IPS-NIHi11 (cell line): ENCODE results near the gene BCAN.
"Not testable (repeated sequence)": the region's sequence is repeated elsewhere in the genome, so short reads cannot be mapped to it uniquely, and the experiment has no call there.

Experiments
- DNase-seq: peaks from one replicate; pipeline ENCODE4 v3.0.0; 2012; ENCODE audit warnings: mixed read lengths, low spot score

Gene BCAN

GRCh38 chr1:156641761-156642264 lies at the start of gene BCAN:
Gene BCAN, plus strand, starts transcription at chr1:156642117. Its CDS starts 3,938 bp downstream, at chr1:156646055.
- DNase-seq = peak; percentile 89

- no peak for DNase-seq
Observed at GRCh38 chr1:156592158-156592909, 49.6 kb upstream of the BCAN start.

GRCh38 chr1:156592910-156593660 lies 48.8 kb upstream of the BCAN start:
- DNase-seq = no peak

GRCh38 chr1:156593661-156593989 lies 48.3 kb upstream of the BCAN start:
- no peak for DNase-seq

- no peak for DNase-seq
Observed at GRCh38 chr1:156594190-156594589, 47.7 kb upstream of the BCAN start.

- DNase-seq = no peak
Observed at GRCh38 chr1:156595016-156595415, 46.9 kb upstream of the BCAN start.

GRCh38 chr1:156596426-156596825 lies 45.5 kb upstream of the BCAN start:
- no peak for DNase-seq

- DNase-seq = no peak
Observed at GRCh38 chr1:156598125-156598524, 43.8 kb upstream of the BCAN start.

GRCh38 chr1:156598731-156599432 lies 43.0 kb upstream of the BCAN start:
- no peak for DNase-seq

GRCh38 chr1:156599811-156600210 lies 42.1 kb upstream of the BCAN start:
- no peak for DNase-seq

GRCh38 chr1:156600733-156601121 lies 41.2 kb upstream of the BCAN start:
- DNase-seq = no peak

GRCh38 chr1:156601122-156601830 lies 40.6 kb upstream of the BCAN start, which contains the start of gene GPATCH4:
Gene GPATCH4, minus strand, starts transcription at chr1:156601479.
- peak; percentile 81 for DNase-seq

- no peak for DNase-seq
Observed at GRCh38 chr1:156601892-156602291, 40.0 kb upstream of the BCAN start.

- no peak for DNase-seq
Observed at GRCh38 chr1:156602557-156602993, 39.3 kb upstream of the BCAN start.

GRCh38 chr1:156607344-156607743 lies 34.6 kb upstream of the BCAN start:
- not testable (repeated sequence) for DNase-seq

GRCh38 chr1:156608036-156608674 lies 33.8 kb upstream of the BCAN start:
- DNase-seq = peak; percentile 65

- DNase-seq = peak; percentile 57
Observed at GRCh38 chr1:156608981-156609380, 32.9 kb upstream of the BCAN start.

GRCh38 chr1:156610072-156610471 lies 31.8 kb upstream of the BCAN start:
- not testable (repeated sequence) for DNase-seq

- no peak for DNase-seq
Observed at GRCh38 chr1:156612666-156613065, 29.3 kb upstream of the BCAN start.

GRCh38 chr1:156615946-156616345 lies 26.0 kb upstream of the BCAN start:
- no peak for DNase-seq

- no peak for DNase-seq
Observed at GRCh38 chr1:156616463-156616862, 25.5 kb upstream of the BCAN start.
